Left forelimb (tissue), 1 donor: Measurements from ENCODE around the gene STX3.
"Not testable (repeated sequence)": the region's sequence is repeated elsewhere in the genome, so short reads cannot be mapped to it uniquely, and the experiment has no call there.

Experiments used
- DNase-seq: peaks from one replicate; pipeline ENCODE4 v3.0.0-alpha.2; 2018; ENCODE audit warnings: low spot score

The STX3 gene

DNA sequence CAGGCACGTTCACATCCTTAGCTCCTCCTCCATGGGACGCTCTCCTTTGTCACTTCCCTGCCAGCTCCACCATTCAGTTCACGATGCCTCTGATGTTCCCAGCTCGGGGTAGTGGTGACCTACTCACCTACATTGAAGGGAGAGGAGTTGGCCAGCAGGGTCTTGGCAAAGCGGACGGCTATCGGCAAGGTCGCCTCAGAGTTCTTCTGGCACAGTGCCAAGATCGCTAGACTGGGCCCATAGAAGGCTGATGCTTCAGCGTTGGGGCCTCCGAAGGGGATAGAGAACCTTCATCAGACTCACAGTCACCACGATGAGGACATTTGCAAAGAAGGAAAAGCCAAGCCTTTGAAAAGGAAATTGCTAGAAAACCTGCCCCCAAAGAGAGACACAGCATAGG lies 87.1 kb downstream of the STX3 start:
- DNase-seq: no peak

DNA sequence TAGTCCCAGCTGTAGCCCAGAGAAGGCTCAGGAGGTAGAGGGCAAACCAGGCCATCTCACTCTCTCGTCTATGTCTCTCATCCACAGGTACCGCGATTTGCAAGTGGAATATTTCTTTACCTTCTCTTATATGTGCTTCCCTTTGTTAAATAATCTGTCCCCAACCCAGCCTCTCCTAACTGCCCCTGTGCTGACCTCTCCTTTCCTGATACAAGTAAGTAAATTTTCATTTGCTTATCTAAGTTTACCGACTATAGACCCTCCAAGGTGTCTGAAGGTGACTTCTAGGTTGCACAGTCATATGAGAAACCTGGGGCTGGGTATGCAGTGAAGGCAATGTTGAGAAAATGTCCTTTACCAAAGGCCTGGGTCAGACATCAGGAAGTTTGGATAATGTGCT lies 90.2 kb downstream of the STX3 start, which contains the start of gene CBLIF:
Gene CBLIF, minus strand, starts transcription at position 101 of the 400 bp plus-strand sequence. Its CDS starts 46 bp downstream, at position 55.
- DNase-seq: no peak

DNA sequence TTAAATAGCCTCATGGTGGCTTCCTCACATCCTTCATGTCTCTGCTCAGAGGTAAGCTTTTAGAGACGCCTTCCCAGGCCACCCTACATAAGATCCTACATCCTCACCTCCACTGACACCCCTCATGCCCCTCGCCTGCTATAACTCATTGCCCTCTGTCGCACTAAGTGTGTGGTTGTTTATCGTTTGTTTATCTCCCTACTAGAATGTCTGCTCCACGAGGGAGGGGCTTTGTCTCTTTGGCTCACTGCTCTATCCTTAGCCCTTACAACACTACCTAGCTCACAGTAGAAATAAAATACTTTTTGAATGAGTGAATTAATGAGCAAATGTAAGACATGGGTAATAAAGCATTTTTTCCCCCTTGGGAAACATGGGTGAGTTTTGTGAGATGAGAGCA lies 91.4 kb downstream of the STX3 start:
- no peak for DNase-seq

DNA sequence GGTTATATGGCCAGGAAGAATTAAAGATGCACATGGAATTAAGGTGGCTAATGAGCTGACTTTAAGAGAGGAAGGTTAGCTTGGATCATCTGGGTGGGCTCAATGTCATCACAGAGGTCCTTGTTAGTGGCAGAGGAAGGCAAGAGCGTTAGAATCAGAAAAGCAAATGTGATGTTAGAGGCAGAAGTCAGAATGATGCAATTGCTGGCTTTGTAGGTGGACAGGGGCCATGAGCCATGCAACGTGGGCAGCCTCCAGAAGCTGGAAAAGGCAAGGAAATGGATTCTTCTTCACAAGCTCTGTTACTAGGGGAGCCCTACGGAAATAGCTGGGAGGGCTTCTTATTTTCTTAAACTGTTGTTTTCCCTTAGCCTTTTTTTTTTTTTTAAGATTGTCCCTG lies 92.5 kb downstream of the STX3 start:
- DNase-seq: no peak

DNA sequence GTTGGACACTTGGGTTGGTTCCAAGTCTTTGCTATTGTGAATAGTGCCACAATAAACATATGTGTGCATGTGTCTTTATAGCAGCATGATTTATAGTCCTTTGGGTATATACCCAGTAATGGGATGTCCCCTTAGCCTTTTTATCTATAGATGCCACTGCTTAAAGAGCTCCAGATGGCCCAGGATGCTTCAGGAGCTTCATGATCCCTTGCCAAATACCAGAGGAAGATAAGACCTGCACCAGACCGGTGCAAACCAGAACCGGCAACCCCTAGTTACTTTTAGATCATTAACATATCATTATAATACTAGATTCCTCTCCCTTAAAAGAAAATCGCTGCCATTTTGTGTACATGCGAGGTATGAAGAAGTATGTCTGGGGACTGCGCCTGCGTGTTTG lies 93.3 kb downstream of the STX3 start:
- not testable (repeated sequence) for DNase-seq

DNA sequence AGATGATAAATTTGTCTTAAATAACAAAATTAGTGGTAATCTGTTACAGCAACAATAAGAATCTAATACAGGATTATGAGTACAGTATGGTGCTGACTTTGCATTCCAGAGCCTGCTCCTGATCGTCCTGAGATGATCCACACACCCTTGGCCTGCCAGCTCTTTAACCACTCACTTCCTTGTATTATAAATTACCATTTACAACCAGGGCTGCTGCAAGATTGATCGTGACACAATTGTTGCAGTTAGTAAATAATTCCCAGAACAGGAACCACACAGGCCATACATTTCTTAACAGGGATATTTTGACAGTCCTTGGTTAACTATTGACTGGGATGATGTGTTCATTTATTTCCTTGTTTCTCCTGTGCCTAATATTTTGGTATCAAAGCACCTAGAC lies 94.0 kb downstream of the STX3 start:
- no peak for DNase-seq

DNA sequence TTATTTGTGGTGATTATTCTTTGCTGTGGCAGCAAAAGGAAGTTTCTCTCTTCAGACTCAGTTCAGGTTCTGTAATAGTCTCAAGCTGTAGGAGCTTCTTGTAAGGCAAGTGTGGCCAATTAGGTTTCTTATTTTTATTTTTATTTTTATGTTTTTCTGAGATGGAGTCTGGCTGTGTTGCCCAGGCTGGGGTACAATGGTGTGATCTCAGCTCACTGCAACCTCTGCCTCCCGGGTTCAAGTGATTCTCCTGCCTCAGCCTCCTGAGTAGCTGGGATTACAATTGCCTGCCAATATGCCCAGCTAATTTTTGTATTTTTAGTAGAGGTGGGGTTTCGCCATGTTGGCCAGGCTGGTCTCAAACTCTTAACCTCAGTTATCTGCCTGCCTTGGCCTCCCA lies 94.4 kb downstream of the STX3 start:
- DNase-seq: not testable (repeated sequence)

DNA sequence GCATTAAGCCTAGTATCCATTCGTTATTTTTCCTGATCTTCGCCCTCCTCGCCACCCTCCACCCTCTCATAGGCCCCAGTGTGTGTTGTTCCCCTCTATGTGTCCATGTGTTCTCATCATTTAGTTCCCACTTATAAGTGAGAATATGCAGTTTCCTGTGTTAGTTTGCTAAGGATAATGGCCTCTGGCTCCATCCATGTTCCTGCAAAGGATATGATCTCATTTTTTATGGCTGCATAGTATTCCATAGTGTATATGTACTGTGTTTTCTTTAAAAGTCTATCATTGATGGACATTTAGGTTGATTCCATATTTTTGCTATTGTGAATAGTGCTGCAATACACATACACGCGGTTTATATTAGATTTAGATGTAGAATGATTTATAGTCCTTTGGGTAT lies 96.2 kb downstream of the STX3 start:
- not testable (repeated sequence) for DNase-seq

DNA sequence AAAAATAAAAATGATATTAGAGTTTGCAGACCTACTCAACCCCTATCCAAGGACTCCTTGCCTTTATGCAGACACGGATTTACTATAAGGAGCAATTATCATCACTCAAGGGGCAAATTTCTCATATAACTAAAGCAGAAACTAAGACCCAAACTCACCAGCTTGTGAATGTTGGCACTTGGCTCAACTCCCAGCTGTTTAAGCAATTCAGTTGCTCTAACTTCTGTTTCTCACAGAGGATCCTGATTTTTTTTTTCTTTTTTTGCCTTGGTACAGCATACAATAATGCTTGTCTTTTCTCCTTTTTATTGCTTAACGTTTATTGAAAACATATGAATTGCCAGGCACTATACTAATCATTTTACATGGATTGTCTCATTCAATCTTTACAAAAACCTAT lies 99.7 kb downstream of the STX3 start:
- DNase-seq: no peak
